ENCODE data around the gene CDH4. TPM values are rescaled to one million over a fixed set of nuclear protein-coding genes. Genes with fewer than 3 reads are reported as not detected.

Gene CDH4
- total and polyA plus RNA-seq, 8 donors = under 0.01 to 2.2 (median 0.11) TPM; not detected in 2

GRCh38 chr20:61915101-61915500 lies 663.0 kb downstream of the CDH4 start:
- TF ChIP-seq CTCF (IDR thresholded peaks at IDR 0.05) (no peak), POLR2AphosphoS5 (IDR thresholded peaks at IDR 0.05) (no peak), POLR2A (IDR thresholded peaks at IDR 0.05) (no peak), EP300 (IDR thresholded peaks at IDR 0.05) (no peak)
- intact Hi-C loops (cut with DNase I; ENCODE audit: low total_unique reads) = no loop called here
- no peak for DNase-seq
- Histone ChIP-seq H3K27ac (no peak overlapping the region), H3K9me3 (peaks cover 0 to 9% (median 8%) of the 10 kb centered on the region in 4 donors), H3K27me3 (peaks cover 0 to 42% (median 6%) of the 10 kb centered on the region in 3 donors), H3K36me3 (no peaks in the 10 kb centered on the region), H3K4me3 (no peak overlapping the region), H3K4me1 (no peaks in the 10 kb centered on the region)
- 59 to 90% (median 76%) methylated on average over 5 to 7 of the region's 7 CpGs for WGBS, 5 donors

GRCh38 chr20:61916318-61916891 lies 664.3 kb downstream of the CDH4 start:
- Histone ChIP-seq H3K27ac (no peak overlapping the region), H3K36me3 (no peaks in the 10 kb centered on the region), H3K27me3 (peaks cover 0 to 42% (median 6%) of the 10 kb centered on the region in 3 donors), H3K4me1 (no peaks in the 10 kb centered on the region), H3K4me3 (no peak overlapping the region), H3K9me3 (no peaks in the 10 kb centered on the region)
- intact Hi-C loops (cut with DNase I; ENCODE audit: low total_unique reads) = no loop called here
- 77 to 85% (median 81%) methylated on average over 6 of the region's 6 CpGs for WGBS, 5 donors
- no peak for DNase-seq
- TF ChIP-seq POLR2AphosphoS5 (IDR thresholded peaks at IDR 0.05) = no peak
- TF ChIP-seq POLR2A (IDR thresholded peaks at IDR 0.05) = no peak
- no peak for TF ChIP-seq CTCF (IDR thresholded peaks at IDR 0.05)
- no peak for TF ChIP-seq EP300 (IDR thresholded peaks at IDR 0.05)

- no peak for DNase-seq
- Histone ChIP-seq H3K9me3 (no peaks in the 10 kb centered on the region), H3K36me3 (no peaks in the 10 kb centered on the region), H3K4me1 (no peaks in the 10 kb centered on the region), H3K27ac (no peak overlapping the region), H3K4me3 (no peak overlapping the region), H3K27me3 (peaks cover 0 to 42% (median 6%) of the 10 kb centered on the region in 3 donors)
- intact Hi-C loops (cut with DNase I; ENCODE audit: low total_unique reads) = no loop called here
- WGBS, 5 donors = 63 to 81% (median 70%) methylated on average over 18 to 20 of the region's 20 CpGs
- TF ChIP-seq POLR2A (IDR thresholded peaks at IDR 0.05) (no peak), EP300 (IDR thresholded peaks at IDR 0.05) (no peak), CTCF (IDR thresholded peaks at IDR 0.05) (no peak), POLR2AphosphoS5 (IDR thresholded peaks at IDR 0.05) (no peak)
These were observed 665.5 kb downstream of the CDH4 start for GRCh38 chr20:61917474-61918145.

- DNase-seq = no peak
- peaks cover 0 to 39% (median 6%) of the 10 kb centered on the region in 3 donors for H3K27me3 ChIP-seq
- H3K9me3 ChIP-seq = no peaks in the 10 kb centered on the region
- H3K27ac ChIP-seq = no peak overlapping the region
- WGBS, 5 donors = 85 to 90% (median 87%) methylated on average over 12 of the region's 12 CpGs
- H3K4me3 ChIP-seq = no peak overlapping the region
- H3K4me1 ChIP-seq = no peaks in the 10 kb centered on the region
- TF ChIP-seq EP300 (IDR thresholded peaks at IDR 0.05) (no peak), POLR2AphosphoS5 (IDR thresholded peaks at IDR 0.05) (no peak), CTCF (IDR thresholded peaks at IDR 0.05) (no peak), POLR2A (IDR thresholded peaks at IDR 0.05) (no peak)
- no peaks in the 10 kb centered on the region for H3K36me3 ChIP-seq
- intact Hi-C loops (cut with DNase I; ENCODE audit: low total_unique reads) = no loop called here
These were observed 666.5 kb downstream of the CDH4 start for GRCh38 chr20:61918548-61918947.
